ENCODE measurements around the gene LOXL4. TPM values are rescaled to one million over a fixed set of nuclear protein-coding genes. Genes with fewer than 3 reads are reported as not detected.
"Not testable (repeated sequence)": the region's sequence is repeated elsewhere in the genome, so short reads cannot be mapped to it uniquely, and the experiment has no call there.

LOXL4 gene
- total RNA-seq, 2 experiments from 2014 or later, result not detected

DNA sequence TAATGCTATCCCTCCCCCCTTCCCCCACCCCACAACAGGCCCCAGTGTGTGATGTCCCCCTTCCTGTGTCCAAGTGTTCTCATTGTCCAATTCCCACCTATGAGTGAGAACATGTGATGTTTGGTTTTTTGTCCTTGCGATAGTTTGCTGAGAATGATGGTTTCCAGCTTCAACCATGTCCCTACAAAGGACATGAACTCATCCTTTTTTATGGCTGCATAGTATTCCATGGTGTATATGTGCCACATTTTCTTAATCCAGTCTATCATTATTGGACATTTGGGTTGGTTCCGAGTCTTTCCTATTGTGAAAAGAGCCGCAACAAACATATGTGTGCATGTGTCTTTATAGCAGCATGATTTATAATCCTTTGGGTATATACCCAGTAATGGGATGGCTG is 40.3 kb downstream of the LOXL4 start:
- H3K9me2 ChIP-seq (ENCODE audit: insufficient read depth, low read length); CTCF ChIA-PET (ENCODE audit: unreplicated experiment); H4K20me1 ChIP-seq (ENCODE audit: insufficient read depth, low read length); POLR2A ChIA-PET; H3K27ac ChIP-seq (ENCODE audit: low read depth, low read length, poor library complexity, severe bottlenecking); H3K4me3 ChIP-seq (ENCODE audit: low read depth, low read length, poor library complexity, severe bottlenecking); BruUV-seq (replicated peaks); H3K4me2 ChIP-seq (ENCODE audit: low read length); H2AFZ ChIP-seq (ENCODE audit: low read length); H3K4me1 ChIP-seq (ENCODE audit: insufficient read depth, low read length, poor library complexity, severe bottlenecking); intact Hi-C loops (cut with micrococcal nuclease; ENCODE audit: unreplicated experiment); DNase-seq (ENCODE audit: low spot score): not testable (repeated sequence)
- peaks cover 61% of the 10 kb centered on the region for H3K36me3 ChIP-seq (ENCODE audit: insufficient read depth, low read length)
- H3K79me2 ChIP-seq (ENCODE audit: insufficient read depth, low read depth, low read length), result peaks cover 67% of the 10 kb centered on the region
- peaks cover 19% of the 10 kb centered on the region for H3K9me3 ChIP-seq (ENCODE audit: low read length)

DNA sequence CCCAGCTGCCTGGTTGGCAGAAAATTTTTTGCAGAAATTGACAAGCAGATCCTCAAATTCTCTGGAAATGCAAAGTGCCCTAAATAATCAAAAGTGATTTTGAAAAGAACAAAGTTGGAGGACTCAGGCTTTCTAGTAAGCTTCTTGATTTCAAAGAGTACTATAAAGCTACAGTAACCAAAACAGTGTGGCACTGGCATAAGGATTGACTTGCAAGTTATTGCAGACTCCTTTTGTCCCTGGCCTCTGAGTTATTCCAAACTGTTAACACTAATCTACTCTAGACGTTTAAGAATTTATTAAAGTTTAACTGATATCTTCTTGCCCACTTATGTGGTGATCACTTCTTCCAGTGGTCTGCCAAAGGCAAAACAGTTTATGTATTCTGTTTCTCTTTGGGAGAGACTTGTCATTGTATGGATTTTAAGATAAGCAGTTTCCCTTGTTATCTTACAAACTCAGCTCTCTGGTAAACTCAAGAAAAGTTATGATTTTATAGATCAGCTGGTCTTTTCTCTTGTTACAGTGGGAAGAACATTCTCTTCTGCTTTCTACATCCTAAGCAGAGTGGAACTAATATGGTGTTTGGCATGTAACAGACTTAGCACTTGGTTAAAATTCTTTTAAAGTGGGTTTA is 41.4 kb downstream of the LOXL4 start:
- CTCF ChIA-PET (ENCODE audit: unreplicated experiment), result no interaction called here

DNA sequence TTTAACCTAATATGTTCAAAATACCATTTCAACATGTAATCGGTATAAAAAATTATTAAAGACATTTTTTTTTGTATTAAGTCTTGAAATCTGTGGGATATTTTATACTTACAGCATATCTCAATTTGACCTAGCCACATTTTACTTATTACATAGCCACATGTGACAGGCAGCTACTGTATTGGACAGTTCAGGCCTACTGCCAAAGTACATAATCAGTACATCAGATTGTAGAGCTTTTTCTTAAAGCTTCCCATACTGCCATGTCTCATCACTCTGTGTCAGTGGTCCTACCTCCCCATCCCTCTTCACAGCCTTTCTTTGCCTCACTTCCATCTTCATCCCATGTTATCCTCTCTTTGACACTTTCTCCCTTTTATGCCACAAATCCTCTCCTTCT is 43.0 kb downstream of the LOXL4 start:
- Histone ChIP-seq H3K27ac (ENCODE audit: low read depth, low read length, poor library complexity, severe bottlenecking) (no peak overlapping the region), H3K79me2 (ENCODE audit: insufficient read depth, low read depth, low read length) (peaks cover 48% of the 10 kb centered on the region), H3K4me2 (ENCODE audit: low read length) (no peak overlapping the region), H3K9me3 (ENCODE audit: low read length) (peaks cover 21% of the 10 kb centered on the region), H3K9me2 (ENCODE audit: insufficient read depth, low read length) (no peaks in the 10 kb centered on the region), H3K4me1 (ENCODE audit: insufficient read depth, low read length, poor library complexity, severe bottlenecking) (no peaks in the 10 kb centered on the region), H4K20me1 (ENCODE audit: insufficient read depth, low read length) (no peaks in the 10 kb centered on the region), H2AFZ (ENCODE audit: low read length) (no peak overlapping the region), H3K4me3 (ENCODE audit: low read depth, low read length, poor library complexity, severe bottlenecking) (no peak overlapping the region), H3K36me3 (ENCODE audit: insufficient read depth, low read length) (peaks cover 41% of the 10 kb centered on the region)
- CTCF ChIA-PET (ENCODE audit: unreplicated experiment), result no interaction called here
- DNase-seq (ENCODE audit: low spot score), result no peak
- no peak for TF ChIP-seq EZH2phosphoT487 (IDR thresholded peaks at IDR 0.05; ENCODE audit: borderline replicate concordance, low read depth, low read length)
- TF ChIP-seq, protein P1, sequence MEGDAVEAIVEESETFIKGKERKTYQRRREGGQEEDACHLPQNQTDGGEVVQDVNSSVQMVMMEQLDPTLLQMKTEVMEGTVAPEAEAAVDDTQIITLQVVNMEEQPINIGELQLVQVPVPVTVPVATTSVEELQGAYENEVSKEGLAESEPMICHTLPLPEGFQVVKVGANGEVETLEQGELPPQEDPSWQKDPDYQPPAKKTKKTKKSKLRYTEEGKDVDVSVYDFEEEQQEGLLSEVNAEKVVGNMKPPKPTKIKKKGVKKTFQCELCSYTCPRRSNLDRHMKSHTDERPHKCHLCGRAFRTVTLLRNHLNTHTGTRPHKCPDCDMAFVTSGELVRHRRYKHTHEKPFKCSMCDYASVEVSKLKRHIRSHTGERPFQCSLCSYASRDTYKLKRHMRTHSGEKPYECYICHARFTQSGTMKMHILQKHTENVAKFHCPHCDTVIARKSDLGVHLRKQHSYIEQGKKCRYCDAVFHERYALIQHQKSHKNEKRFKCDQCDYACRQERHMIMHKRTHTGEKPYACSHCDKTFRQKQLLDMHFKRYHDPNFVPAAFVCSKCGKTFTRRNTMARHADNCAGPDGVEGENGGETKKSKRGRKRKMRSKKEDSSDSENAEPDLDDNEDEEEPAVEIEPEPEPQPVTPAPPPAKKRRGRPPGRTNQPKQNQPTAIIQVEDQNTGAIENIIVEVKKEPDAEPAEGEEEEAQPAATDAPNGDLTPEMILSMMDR (conservative IDR thresholded peaks at IDR 0.05; ENCODE audit: low read length), result no peak
- intact Hi-C loops (cut with micrococcal nuclease; ENCODE audit: unreplicated experiment), result no loop called here
- POLR2A ChIA-PET, result no interaction called here
- BruUV-seq (replicated peaks), result no TSS peak

More for the DNA sequence above, 41.4 kb downstream of the LOXL4 start:
- H3K4me1 ChIP-seq (ENCODE audit: insufficient read depth, low read length, poor library complexity, severe bottlenecking), result no peaks in the 10 kb centered on the region
- no peak overlapping the region for H3K4me3 ChIP-seq (ENCODE audit: low read depth, low read length, poor library complexity, severe bottlenecking)
- peaks cover 19% of the 10 kb centered on the region for H3K9me3 ChIP-seq (ENCODE audit: low read length)
- no peaks in the 10 kb centered on the region for H3K9me2 ChIP-seq (ENCODE audit: insufficient read depth, low read length)
- H3K27ac ChIP-seq (ENCODE audit: low read depth, low read length, poor library complexity, severe bottlenecking), result no peak overlapping the region
- H3K4me2 ChIP-seq (ENCODE audit: low read length), result no peak overlapping the region
- BruUV-seq (replicated peaks), result no TSS peak
- peaks cover 50% of the 10 kb centered on the region for H3K36me3 ChIP-seq (ENCODE audit: insufficient read depth, low read length)
- POLR2A ChIA-PET, result interaction anchor here (0.7 kb wide), 1 partner anchor 15 kb away, joined by 5 read pairs; no protein-coding TSS in a partner anchor
- H3K79me2 ChIP-seq (ENCODE audit: insufficient read depth, low read depth, low read length), result peaks cover 57% of the 10 kb centered on the region
- H2AFZ ChIP-seq (ENCODE audit: low read length), result no peak overlapping the region
- no peak for TF ChIP-seq EZH2phosphoT487 (IDR thresholded peaks at IDR 0.05; ENCODE audit: borderline replicate concordance, low read depth, low read length)
- TF ChIP-seq, protein P1 (conservative IDR thresholded peaks at IDR 0.05; ENCODE audit: low read length), result no peak
- no peaks in the 10 kb centered on the region for H4K20me1 ChIP-seq (ENCODE audit: insufficient read depth, low read length)
- intact Hi-C loops (cut with micrococcal nuclease; ENCODE audit: unreplicated experiment), result no loop called here
- DNase-seq (ENCODE audit: low spot score), result no peak

All from OCI-LY7 (cell line).